ENCODE results near the gene NUAK2. TPM values are rescaled to one million over a fixed set of nuclear protein-coding genes. Genes with fewer than 3 reads are reported as not detected.

Gene NUAK2
- total RNA-seq, 1 donor from 2014 or later: 45.7 TPM

GRCh38 chr1:205267306-205267902 lies 54.1 kb downstream of the NUAK2 start:
- no peak for TF ChIP-seq CTCF (conservative IDR thresholded peaks at IDR 0.05; ENCODE audit: low read depth, low read length)
- H3K4me3 ChIP-seq (ENCODE audit: low read depth, low read length): no peak overlapping the region
- no peak for DNase-seq (ENCODE audit: low read depth)

DNA sequence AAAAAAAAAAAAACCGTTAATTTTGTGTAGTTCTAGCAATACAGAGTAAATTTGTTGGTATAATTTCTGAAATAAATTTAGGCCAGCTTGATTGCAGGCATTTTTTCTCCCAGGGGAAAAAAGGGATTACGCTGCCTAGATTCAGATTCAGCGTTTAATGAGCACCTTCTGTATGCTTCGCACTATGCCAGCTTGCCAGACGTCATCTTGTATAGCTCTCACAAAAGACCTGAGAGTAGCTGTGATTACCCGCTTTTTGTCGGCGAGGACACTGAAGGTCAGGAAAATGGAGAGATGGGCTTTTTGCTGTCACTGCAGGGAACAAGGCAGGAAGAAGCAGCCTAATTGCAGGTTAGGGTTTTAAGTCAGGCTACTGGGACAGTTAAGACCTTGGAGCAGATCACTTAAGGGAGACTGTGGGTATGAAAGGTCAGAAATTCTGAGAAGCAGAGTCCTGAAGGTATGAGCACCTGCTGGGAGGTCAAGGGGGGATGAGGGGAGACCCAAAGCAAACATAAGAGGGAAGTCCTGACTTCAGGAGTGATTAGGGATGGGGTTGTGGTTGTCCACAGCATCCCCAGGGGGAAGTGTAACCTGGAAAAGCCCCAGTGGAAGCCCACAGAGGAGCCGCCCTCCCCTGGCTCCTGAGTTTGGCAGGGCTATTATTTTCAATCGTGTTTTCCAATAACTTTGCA lies 54.8 kb downstream of the NUAK2 start:
- no peak for DNase-seq (ENCODE audit: low read depth)
- no peak for TF ChIP-seq CTCF (conservative IDR thresholded peaks at IDR 0.05; ENCODE audit: low read depth, low read length)
- no peak overlapping the region for H3K4me3 ChIP-seq (ENCODE audit: low read depth, low read length)

DNA sequence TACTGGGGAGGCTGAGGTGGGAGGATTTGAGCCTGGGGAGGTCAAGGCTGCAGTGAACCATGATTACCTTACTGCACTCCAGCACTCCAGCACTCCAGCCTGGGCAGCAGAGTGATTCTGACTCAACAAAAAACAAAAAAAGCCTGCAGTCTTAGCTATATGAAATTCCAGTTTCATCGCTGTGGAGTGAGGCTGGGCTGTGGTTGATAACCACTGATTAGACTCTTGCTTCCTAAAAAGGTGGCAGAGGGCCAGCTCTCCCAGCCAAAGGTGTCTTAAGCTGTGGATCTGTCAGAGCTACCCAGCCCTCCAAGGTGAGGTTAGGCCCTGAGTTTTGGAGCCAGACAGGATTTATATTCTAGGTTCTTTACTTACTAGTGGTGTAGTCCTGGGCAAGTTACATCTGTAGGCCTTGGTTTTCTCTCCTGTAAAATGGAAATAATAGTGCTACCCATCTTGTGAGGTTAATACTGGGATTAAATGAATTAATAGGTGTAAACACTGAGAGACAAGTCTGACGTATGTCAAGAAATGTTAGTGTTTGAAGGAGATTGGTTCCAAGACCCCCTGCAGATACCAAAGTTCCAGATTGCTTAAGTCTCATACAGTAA lies 57.9 kb downstream of the NUAK2 start:
- no peak overlapping the region for H3K4me3 ChIP-seq (ENCODE audit: low read depth, low read length)
- no peak for DNase-seq (ENCODE audit: low read depth)
- no peak for TF ChIP-seq CTCF (conservative IDR thresholded peaks at IDR 0.05; ENCODE audit: low read depth, low read length)

GRCh38 chr1:205262731-205263171 lies 58.8 kb downstream of the NUAK2 start:
- no peak for TF ChIP-seq CTCF (conservative IDR thresholded peaks at IDR 0.05; ENCODE audit: low read depth, low read length)
- no peak overlapping the region for H3K4me3 ChIP-seq (ENCODE audit: low read depth, low read length)
- DNase-seq (ENCODE audit: low read depth): no peak

GRCh38 chr1:205261946-205262691 lies 59.4 kb downstream of the NUAK2 start:
- no peak for TF ChIP-seq CTCF (conservative IDR thresholded peaks at IDR 0.05; ENCODE audit: low read depth, low read length)
- DNase-seq (ENCODE audit: low read depth): no peak
- H3K4me3 ChIP-seq (ENCODE audit: low read depth, low read length): no peak overlapping the region

DNA sequence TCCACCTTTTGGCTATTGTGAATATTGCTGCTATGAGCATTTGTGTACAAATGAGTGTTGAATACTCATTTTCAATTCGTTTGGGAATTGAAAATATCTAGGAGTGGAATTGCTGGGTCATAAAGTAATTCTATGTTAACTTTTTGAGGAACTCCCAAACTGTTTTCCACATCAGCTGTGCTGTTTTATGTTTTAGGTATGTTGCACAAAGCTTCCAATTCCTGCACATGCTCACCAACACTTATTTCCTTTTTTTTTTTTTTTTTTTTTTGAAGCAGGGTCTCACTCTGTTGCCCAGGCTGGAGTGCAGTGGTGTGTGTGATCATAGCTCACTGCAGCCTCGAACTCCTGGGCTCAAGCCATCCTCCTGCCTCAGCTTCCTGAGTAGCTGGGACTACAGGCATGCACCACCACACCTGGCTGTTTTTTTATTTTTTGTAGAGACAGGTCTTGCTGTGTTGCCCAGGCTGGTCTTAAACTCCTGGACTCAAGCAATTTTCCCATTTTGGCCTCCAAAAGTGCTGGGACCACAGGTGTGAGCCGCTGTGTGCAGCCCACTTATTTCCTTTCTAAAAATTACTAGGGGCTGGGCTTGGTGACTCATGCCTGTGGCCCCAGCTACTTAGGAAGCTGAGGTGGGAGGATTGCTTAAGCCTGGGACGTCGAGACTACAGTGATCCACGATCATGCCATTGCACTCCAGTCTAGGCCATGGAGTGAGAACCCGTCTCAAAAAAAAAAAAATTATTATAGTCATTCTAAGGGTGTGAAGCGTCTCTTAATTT lies 60.4 kb downstream of the NUAK2 start:
- no peak for TF ChIP-seq CTCF (conservative IDR thresholded peaks at IDR 0.05; ENCODE audit: low read depth, low read length)
- DNase-seq (ENCODE audit: low read depth): no peak
- H3K4me3 ChIP-seq (ENCODE audit: low read depth, low read length): no peak overlapping the region
